LoVo (cell line): ENCODE results near the gene QKI.
A peak's percentile ranks its signal among the peaks of the same experiment; 100 is the strongest.
"Not testable (repeated sequence)": the region's sequence is repeated elsewhere in the genome, so short reads cannot be mapped to it uniquely, and the experiment has no call there.

Experiments used
- DNase-seq: peaks from one replicate; pipeline ENCODE4 v3.0.0-alpha.2; 2016; ENCODE audit warnings: low spot score

Gene QKI

DNA sequence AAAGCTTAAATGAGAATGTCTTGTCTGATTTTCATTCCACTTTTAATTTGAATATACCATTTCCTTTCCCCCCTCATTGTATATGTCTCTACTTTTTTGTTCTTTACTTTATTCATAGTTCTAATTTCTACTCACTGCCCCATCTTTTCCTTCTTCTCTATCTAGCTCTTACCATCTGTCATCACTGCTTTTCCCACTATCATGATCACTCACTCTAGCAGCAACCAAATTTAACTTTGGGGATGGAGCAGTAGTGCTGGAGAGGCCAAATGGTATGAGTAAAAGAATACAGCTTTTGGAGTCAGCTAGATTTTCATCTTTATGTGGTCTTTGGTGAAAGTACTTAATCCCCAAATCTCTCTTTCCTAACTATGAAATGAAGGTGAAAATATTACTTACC is 25.5 kb downstream of the QKI start:
- DNase-seq = no peak

DNA sequence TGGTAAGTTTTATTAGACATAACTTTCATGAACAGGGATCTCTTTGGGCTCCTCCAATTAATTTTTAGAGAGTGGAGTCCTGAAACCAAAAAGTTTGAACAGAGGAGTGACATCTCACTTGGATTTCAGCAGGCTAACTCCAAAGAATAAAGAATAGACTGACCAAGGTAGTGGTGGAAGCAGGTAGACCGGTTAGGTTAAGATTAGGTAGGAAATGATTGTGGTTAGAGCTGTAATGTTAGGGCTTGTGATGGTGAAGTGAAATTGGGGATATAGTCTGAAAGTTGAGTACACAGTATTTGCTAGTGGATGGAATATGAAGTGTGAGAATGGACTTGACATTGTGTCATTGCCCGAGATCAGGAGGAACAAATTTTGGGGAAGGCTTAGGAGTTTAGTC is 27.8 kb downstream of the QKI start:
- no peak for DNase-seq

DNA sequence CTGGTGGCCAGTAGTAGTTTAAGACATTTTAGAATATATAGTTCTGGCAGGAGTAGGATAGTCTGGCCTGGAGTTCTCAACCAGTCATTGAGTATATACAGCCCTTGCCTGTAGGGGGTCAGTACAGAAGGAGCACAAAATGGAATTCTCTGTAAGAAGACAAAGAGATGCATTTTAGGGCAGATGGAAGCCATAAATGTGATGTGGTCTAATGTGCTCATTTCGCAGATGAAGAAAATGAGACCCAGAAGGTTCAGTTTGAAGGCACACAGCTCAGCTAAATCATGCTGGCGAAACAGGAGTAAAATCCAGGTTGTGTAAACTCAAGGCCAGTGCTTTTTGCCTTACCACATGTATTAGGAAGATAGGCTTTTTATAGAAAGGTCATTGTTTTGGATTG is 29.6 kb downstream of the QKI start:
- DNase-seq = no peak

- no peak for DNase-seq
Measured at GRCh38 chr6:163446549-163446948, 32.0 kb downstream of the QKI start.

GRCh38 chr6:163449076-163449475 is 34.6 kb downstream of the QKI start:
- no peak for DNase-seq

DNA sequence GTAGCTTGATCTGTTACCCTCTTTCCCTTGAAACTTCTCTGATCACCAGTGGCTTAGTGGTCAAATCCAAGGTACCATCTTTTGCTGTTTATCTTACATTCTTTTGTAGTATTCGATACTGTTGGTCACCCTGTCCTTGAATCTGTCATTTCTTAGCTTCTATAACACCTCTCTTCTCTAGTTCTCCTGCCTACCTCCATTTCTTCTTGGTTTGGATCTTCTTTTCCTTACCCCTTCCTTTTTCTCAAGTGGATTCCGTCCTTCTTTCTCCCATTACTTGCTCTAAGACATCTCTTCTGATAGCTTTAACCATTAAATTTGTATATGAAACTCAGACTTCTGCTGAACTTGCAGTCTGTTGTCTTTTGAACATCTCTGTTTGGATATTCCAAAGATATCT is 39.9 kb downstream of the QKI start:
- no peak for DNase-seq

GRCh38 chr6:163455552-163455951 is 41.0 kb downstream of the QKI start:
- DNase-seq = no peak

DNA sequence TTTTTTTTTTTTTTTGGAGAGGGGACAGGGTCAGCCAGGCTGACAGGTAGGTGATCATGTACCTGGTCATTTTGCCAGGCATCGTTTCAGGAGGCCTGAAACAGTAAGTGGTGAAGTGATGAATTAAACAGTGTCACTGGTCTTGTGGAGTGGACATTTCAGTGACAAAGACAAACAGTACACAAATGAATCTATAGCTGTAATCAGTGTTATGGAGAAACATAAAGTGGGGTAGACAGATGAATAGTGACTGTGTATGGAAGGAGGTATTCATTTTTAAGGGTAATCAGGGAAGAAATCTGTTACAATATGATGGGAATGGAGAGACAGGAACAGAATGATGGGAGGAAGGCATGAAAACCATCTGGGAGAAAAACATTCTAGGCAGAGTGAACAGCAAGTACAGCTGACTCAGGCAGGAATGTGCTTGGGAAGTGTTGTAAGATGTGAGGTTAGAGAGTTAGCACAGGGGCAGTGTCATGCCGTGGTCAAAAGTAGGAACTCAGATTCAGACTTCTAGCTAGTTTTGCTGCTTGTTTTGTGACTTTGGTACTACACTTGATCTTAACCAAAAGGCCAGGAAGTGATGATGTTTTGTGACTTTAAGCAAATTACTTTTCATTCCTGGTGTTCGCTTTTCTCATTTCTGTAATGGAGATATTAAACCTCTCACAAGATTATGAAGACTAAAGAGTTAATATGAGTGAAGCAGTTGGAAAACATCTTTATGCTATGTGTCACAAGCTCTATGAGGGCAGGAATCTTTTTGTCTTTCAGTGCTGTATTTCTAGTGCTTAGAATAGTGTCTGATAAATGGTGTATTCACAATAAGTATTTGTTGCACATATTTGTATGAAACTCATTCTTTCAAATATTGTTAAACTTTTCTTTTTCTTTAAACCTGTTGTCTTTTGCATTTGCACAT is 43.4 kb downstream of the QKI start:
- peak; percentile 17 for DNase-seq

DNA sequence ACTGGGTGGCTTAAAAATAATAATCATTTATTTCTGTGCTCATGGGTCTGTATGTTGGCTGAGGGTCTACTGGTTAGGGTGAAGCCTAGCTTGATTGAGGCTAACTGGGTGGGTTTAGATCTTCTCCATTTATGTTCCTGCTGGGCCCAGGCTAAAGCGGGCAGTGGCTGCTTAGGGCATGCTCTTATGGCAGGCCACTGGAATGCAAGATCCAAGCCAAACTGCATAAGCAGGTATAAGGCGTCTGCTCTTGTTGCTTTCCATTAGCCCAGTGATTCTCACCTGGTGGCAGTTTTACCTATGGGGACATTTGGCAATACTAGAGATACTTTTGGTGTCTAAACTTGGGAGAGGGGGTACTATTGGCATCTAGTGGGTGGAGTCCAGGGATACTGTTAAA is 44.5 kb downstream of the QKI start:
- no peak for DNase-seq

GRCh38 chr6:163459536-163459935 is 45.0 kb downstream of the QKI start:
- DNase-seq = no peak

GRCh38 chr6:163460307-163460782 is 45.8 kb downstream of the QKI start:
- peak; percentile 30 for DNase-seq

- DNase-seq = no peak
Measured at GRCh38 chr6:163461696-163462095, 47.2 kb downstream of the QKI start.

DNA sequence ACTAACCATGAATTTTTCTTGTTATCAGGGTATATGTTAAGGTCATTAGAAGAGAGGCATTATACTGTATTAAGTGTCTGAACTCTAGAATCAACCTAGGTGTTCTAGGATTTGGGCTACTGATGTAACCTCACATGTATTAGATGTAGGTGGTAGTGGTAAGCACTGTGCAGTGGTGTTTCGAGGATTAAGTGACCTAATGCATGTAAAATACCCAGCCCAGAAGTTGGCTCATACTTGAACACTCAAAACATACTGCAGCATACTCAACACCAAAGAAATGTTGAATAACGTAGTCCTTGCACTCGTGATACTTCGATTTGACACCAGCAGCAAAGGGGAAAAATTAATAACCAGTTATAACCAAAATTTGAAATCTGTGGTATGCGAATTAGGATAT is 48.7 kb downstream of the QKI start:
- DNase-seq = no peak

DNA sequence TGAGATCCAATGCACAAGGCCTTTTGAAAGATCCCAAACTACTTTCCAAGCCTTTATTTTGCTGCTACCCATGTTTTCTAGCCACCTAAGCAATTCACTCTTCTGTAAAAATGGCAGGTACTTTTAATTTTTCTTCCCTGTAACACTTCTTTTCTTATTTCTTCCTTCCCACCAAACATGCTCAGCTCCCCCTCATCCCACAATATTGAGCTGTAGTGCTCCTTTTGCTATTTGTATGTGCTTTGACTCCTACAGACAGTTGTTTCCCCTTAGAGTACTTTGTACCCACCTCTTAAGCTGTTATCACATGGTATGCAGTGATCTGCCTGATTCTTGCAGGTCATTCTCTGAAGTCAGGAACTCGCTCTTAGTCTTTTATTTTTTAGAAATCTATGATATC is 49.3 kb downstream of the QKI start:
- no peak for DNase-seq

DNA sequence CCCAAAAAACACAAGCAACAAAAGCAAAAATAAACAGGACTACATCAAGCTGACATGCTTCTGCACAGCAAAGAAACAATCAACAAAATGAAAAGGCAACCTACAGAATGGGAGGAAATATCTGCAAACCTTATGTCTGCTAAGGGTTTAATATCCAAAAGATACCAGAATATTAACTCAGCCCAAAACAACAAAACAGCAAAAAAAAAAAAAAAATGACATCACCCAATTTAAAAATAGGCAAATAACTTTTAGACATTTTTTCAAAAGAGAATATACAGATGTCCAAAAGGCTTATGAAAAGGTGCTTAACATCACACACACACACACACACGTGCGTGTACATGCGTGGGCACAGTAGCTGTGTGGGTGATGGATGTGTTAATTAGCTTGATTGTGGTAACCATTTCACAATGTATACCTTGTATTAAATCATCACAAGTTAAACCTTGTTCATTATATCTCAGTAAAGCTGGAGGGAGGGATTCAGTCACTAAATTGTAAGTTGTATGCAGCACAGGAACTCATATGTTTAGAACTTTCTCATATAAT is 52.4 kb downstream of the QKI start:
- no peak for DNase-seq

DNA sequence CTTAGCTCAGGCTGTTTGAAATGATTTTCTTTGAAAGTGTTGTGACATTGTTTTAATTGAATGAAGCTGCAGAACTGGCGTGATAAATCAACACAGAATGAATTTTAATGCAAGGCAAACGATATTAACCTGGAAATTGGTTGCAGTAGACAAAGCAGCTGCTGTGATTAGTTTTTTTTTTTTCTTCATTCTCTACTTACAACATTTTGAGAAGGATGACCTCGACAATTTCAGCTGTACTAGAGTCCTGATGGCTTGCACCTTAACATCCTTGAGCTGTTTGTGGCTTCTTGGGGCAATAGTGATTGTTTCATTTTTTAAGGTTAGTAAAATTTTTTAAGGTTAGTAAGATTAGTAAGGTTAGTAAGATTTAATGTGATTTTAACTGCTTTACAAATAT is 54.2 kb downstream of the QKI start:
- DNase-seq = no peak

- no peak for DNase-seq
Measured at GRCh38 chr6:163469459-163469985, 55.0 kb downstream of the QKI start.

GRCh38 chr6:163470611-163471010 is 56.1 kb downstream of the QKI start:
- DNase-seq = no peak

DNA sequence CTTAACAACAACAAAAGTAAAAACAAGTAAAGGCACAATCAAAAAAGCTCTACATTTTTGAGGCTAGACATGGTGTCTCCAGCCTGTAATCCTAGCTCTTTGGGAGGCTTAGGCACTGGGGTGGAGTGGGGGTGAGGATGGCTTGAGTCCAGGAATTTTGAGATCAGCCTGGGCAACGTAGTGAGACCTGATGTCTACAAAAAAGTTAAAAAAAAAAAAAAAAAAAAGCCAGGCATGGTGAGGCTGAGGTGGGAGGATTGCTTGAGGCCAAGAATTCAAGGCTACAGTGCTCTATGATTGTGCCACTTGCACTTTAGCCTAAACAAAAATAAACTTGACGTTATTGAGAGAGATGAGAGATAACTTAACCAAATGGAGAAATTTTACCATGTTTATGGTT is 60.1 kb downstream of the QKI start:
- DNase-seq = no peak

DNA sequence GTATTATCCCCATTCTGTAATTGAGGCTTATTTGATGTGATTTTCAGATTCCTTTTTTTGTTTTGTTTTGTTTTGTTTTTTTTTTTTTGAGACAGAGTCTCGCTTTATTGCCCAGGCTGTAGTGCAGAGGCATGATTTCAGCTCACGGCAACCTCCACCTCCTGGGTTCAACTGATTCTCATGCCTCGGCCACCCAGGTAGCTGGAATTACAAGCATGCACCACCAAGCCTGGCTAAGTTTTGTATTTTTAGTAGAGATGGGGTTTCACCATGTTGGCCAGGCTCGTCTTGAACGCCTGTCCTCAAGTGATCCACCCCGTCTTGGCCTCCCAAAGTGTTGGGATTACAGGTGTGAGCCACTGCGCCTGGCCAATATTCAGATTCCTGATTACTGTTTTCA is 62.4 kb downstream of the QKI start:
- DNase-seq = not testable (repeated sequence)

DNA sequence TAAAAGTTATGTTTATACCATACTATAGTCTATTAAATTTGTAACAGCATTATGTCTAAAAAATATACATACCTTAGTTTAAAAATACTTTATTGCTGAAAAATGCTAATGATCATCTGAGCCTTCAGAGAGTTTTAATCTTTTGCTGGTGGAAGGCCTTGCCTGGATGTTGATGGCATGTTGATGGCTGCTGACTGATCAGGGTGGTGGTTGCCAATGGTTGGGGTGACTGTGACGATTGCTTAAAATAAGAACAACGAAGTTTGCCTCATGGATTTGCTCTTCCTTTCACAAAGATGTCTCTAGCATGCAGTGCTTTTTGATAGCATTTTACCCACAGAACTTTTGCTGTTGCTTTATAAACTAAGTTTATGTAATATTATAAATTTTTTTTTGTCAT is 68.6 kb downstream of the QKI start:
- DNase-seq = no peak

DNA sequence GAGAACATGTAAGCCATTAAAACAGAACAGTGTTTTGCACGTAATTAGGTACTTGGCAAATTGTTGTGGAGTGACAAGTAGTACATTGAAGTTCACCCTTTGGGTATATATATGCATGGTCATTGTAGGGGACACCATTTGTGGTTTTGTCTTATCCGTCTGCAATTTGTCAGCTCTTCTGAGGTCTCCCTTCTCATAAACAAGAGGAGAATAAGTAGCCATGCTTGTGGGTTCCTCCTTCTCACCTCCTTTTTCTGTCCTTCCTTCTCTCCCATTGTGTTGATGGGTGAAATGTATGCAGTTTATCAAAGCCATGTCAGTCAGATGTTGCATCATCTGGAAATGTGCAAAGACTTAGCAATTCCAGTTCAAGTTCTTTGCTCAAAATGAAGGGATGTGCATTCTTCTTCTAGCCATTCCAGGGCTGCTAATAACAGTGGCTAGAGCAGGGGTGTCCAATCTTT is 70.9 kb downstream of the QKI start:
- no peak for DNase-seq

- no peak for DNase-seq
Measured at GRCh38 chr6:163486821-163487220, 72.3 kb downstream of the QKI start.
